Natural killer cell (primary cell): ENCODE results near the gene PUM2. TPM values are rescaled to one million over a fixed set of nuclear protein-coding genes. Genes with fewer than 3 reads are reported as not detected.

Experiments used
- ATAC-seq, 3 donors: fragments of 150-1000 bp in 2 of 3; fragments of 200-7000 bp in 1 of 3; cut with Tn5 transposase; 1 replicate in 1 of 3; 2 replicates in 2 of 3; pipeline ENCODE4 v1.10.0; 2021; ENCODE audit warnings: mild to moderate bottlenecking in 2 of 3, moderate library complexity in 2 of 3
- DNase-seq, 2 donors: peaks; one replicate each; pipeline versions ENCODE4 v3.0.0 to v3.0.0-alpha.2; 2013 to 2021; ENCODE audit warnings: mixed read lengths in 1 of 2
- H3K27ac ChIP-seq: one replicate; pipeline ENCODE4 v1.5.1; 2013; ENCODE audit warnings: mild to moderate bottlenecking, low read length
- H3K27me3 ChIP-seq: one replicate; pipeline ENCODE4 v1.6.1; 2013; ENCODE audit warnings: low read length; ENCODE audit not compliant: control insufficient read depth, insufficient read depth
- H3K36me3 ChIP-seq: one replicate; pipeline ENCODE4 v1.6.1; 2013; ENCODE audit warnings: low read length; ENCODE audit not compliant: control insufficient read depth, insufficient read depth
- H3K4me1 ChIP-seq: one replicate; pipeline ENCODE4 v1.6.1; 2013; ENCODE audit warnings: low read length; ENCODE audit not compliant: control insufficient read depth, insufficient read depth
- H3K4me3 ChIP-seq: one replicate; pipeline ENCODE4 v1.5.1; 2013; ENCODE audit warnings: low read length
- H3K9me3 ChIP-seq: one replicate; pipeline ENCODE4 v1.6.1; 2013; ENCODE audit warnings: low read length; ENCODE audit not compliant: control insufficient read depth, insufficient read depth
- H3K27ac Mint-ChIP-seq, 2 donors: one replicate each; pipeline ENCODE4 v1.8.0; 2022; ENCODE audit warnings: mild to moderate bottlenecking in 2 of 2, mixed read lengths in 2 of 2, moderate library complexity in 1 of 2
- H3K27me3 Mint-ChIP-seq, 2 donors: one replicate each; pipeline ENCODE4 v1.8.0; 2022; ENCODE audit warnings: low read depth in 2 of 2, mixed read lengths in 2 of 2
- H3K36me3 Mint-ChIP-seq: one replicate; pipeline ENCODE4 v1.8.0; 2022; ENCODE audit warnings: mixed read lengths
- H3K4me1 Mint-ChIP-seq, 2 donors: one replicate each; pipeline ENCODE4 v1.8.0; 2022; ENCODE audit warnings: mixed read lengths in 2 of 2
- H3K4me3 Mint-ChIP-seq: one replicate; pipeline ENCODE4 v1.8.0; 2022; ENCODE audit warnings: mild to moderate bottlenecking, moderate library complexity, mixed read lengths
- H3K9me3 Mint-ChIP-seq, 2 donors: one replicate each; pipeline ENCODE4 v1.8.0; 2022; ENCODE audit warnings: mixed read lengths in 2 of 2
- WGBS: methylation state at CpG from one replicate; pipeline ENCODE4 v1.1.7; 2013; ENCODE audit warnings: missing lambda C conversion rate; ENCODE audit not compliant: insufficient coverage; 5-methylcytosine and 5-hydroxymethylcytosine counted together
- intact Hi-C: fragments of 100-400 bp; cut with micrococcal nuclease; formaldehyde crosslinking; loops from one replicate; pipeline ENCODE4 v1.14.2; 2022
- total RNA-seq, 4 donors: library from RNA; stranded (reverse); fragments of 120-200 nt in 1 of 4; gene quantifications; one replicate each; pipeline versions ENCODE4 v1.2.3 to v1.2.4, GENCODE V29; 2013 to 2022
- TF ChIP-seq, protein P1 (sequence below): fragments of 200-600 bp; IDR thresholded peaks from one replicate; pipeline ENCODE4 v1.8.0; 2022; ENCODE audit warnings: antibody characterized with exemption

PUM2 gene
- total RNA-seq, 3 donors from 2014 or later (not counting 1 experiment from before 2014, with no cell fraction given) = 115 to 157 (median 130) TPM

DNA sequence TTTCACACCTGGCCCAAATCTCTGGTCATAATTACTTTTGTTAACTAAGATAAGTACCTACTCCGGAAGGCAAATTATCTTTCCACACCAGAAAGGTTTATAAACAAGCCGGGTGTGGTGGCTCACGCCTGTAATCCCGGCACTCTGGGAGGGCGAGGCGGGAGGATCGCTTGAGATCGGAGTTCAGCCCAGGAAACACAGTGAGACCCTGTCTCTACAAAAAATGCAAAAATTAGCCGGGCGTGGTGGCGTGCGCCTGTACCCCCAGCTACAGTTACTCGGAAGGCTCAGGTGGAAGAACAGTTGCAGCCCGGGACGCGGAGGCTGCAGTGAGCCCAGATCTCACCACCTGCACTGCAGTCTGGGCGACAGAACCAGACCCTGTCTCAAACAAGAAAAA is 2.1 kb downstream of the PUM2 start:
- H3K27ac Mint-ChIP-seq = peak overlapping the region in 1 of 2 donors; percentile 52
- H3K4me1 Mint-ChIP-seq = peaks cover 49 to 59% of the 10 kb centered on the region in 2 donors
- peak overlapping the region; percentile 45 for H3K4me3 Mint-ChIP-seq
- peak in 1 of 2 donors; percentile 32 for DNase-seq
- Histone ChIP-seq H3K27ac (no peak overlapping the region), H3K4me1 (peaks cover 51% of the 10 kb centered on the region), H3K27me3 (no peaks in the 10 kb centered on the region), H3K36me3 (no peaks in the 10 kb centered on the region), H3K9me3 (no peaks in the 10 kb centered on the region), H3K4me3 (no peak overlapping the region)
- no peaks in the 10 kb centered on the region for H3K36me3 Mint-ChIP-seq
- H3K9me3 Mint-ChIP-seq = no peaks in the 10 kb centered on the region
- TF ChIP-seq, protein P1, sequence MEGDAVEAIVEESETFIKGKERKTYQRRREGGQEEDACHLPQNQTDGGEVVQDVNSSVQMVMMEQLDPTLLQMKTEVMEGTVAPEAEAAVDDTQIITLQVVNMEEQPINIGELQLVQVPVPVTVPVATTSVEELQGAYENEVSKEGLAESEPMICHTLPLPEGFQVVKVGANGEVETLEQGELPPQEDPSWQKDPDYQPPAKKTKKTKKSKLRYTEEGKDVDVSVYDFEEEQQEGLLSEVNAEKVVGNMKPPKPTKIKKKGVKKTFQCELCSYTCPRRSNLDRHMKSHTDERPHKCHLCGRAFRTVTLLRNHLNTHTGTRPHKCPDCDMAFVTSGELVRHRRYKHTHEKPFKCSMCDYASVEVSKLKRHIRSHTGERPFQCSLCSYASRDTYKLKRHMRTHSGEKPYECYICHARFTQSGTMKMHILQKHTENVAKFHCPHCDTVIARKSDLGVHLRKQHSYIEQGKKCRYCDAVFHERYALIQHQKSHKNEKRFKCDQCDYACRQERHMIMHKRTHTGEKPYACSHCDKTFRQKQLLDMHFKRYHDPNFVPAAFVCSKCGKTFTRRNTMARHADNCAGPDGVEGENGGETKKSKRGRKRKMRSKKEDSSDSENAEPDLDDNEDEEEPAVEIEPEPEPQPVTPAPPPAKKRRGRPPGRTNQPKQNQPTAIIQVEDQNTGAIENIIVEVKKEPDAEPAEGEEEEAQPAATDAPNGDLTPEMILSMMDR = no peak
- WGBS = 57% methylated on average over 17 of the region's 17 CpGs
- intact Hi-C loops = no loop called here
- ATAC-seq = no peak
- no peaks in the 10 kb centered on the region for H3K27me3 Mint-ChIP-seq

DNA sequence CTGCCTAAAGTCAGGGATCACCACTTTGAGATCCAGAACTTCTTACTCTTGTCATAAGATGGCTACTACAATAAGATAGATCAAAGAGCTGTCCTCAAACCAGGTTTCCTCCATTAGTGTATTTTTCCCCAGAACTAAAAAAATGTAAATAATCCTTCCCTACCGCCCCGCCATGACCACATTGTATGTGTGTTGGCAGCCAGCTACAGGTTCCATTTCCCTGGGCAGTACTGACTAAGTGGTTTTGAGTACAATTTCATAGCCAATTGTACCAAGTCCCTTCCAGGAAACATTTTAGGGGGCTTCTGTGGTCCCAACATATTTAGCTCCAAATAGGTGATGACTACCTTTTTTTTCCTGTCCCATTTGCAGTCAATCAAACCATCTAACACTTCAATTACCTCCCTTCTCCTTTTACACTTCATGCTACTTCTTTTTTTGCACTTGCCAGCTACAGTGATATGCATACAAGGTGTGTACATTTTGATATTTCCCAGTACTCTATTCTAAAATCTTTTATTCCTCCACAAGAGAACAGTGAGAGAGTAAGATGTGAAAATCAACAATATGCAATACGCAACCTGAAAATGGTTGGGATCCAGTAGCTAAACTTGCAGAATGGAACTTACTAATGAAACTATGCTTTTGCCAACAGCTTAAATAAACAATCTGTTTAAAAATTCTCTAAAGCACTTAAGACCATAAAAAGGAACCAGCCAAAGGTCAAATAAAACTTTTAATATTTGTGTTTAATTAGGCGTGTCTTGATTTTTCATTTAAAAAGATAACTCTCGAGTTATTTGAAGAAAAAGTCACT is 3.9 kb downstream of the PUM2 start:
- Mint-ChIP-seq H3K27ac (peak overlapping the region; percentile 15 to 72), H3K9me3 (no peaks in the 10 kb centered on the region), H3K36me3 (no peaks in the 10 kb centered on the region), H3K4me3 (peak overlapping the region; percentile 25), H3K4me1 (peaks cover 57 to 70% of the 10 kb centered on the region in 2 donors), H3K27me3 (no peaks in the 10 kb centered on the region)
- WGBS = 86% methylated on average over 4 of the region's 5 CpGs
- DNase-seq = no peak
- intact Hi-C loops = no loop called here
- Histone ChIP-seq H3K4me1 (peaks cover 46% of the 10 kb centered on the region), H3K36me3 (no peaks in the 10 kb centered on the region), H3K4me3 (no peak overlapping the region), H3K27ac (no peak overlapping the region), H3K27me3 (no peaks in the 10 kb centered on the region), H3K9me3 (no peaks in the 10 kb centered on the region)
- no peak for ATAC-seq
- TF ChIP-seq, protein P1 = no peak

DNA sequence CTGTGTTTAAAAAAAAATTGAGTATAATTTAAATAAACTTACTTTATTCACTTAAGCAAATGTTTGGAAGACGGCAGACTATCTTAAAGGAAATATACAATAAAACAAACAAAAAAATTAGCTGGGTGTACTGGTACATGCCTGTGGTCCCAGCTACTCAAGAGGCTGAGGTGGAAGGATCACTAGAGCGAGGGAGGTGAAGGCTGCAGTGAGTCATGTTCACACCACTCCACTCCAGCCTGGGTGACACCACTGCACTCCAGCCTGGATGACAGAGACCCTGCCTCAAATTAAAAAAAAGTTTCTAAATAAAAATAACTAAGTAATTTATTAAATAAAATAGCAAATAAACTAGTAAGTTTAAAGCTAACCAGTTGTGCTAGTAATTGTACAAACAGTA is 7.5 kb downstream of the PUM2 start:
- peak; percentile 63 to 90 (median 78) for ATAC-seq
- TF ChIP-seq, protein P1 = no peak
- intact Hi-C loops = no loop called here
- no peak overlapping the region for H3K4me3 ChIP-seq
- DNase-seq = peak in 1 of 2 donors; percentile 23
- Mint-ChIP-seq H3K4me3 (no peak overlapping the region), H3K9me3 (no peaks in the 10 kb centered on the region), H3K27me3 (no peaks in the 10 kb centered on the region), H3K4me1 (peaks cover 71 to 84% of the 10 kb centered on the region in 2 donors), H3K36me3 (no peaks in the 10 kb centered on the region), H3K27ac (peak overlapping the region in 1 of 2 donors; percentile 76)
- H3K27ac ChIP-seq = no peak overlapping the region
- no peaks in the 10 kb centered on the region for H3K9me3 ChIP-seq
- H3K27me3 ChIP-seq = no peaks in the 10 kb centered on the region
- H3K4me1 ChIP-seq = peaks cover 39% of the 10 kb centered on the region
- 60% methylated on average over 1 of the region's 2 CpGs for WGBS
- no peaks in the 10 kb centered on the region for H3K36me3 ChIP-seq
